ENCODE measurements around the gene PPP1R12B.
A peak's percentile ranks its signal among the peaks of the same experiment; 100 is the strongest.

Gene PPP1R12B

DNA sequence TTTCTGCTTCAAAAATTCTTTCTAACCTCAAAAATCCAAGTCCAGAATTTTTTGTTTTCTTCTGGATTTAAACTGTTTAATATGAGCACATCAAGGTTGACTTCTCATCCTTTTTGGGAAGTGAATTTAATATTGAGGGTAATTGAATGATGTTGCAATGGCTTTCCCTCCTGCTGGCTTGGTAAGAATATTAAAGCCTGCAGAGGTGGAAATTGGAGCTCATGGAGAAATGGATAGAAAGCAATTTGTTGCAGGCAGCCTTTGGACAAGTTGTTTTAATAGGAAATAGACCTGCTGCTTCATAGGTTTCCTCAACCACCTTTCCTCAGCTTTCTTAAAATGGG, 237.1 kb downstream of the PPP1R12B start:
- H3K27ac Mint-ChIP-seq = no peak overlapping the region
- peaks cover 61% of the 10 kb centered on the region for H3K4me1 Mint-ChIP-seq
- no peaks in the 10 kb centered on the region for H3K27me3 Mint-ChIP-seq (ENCODE audit: low read depth, poor library complexity)
- no peak overlapping the region for H3K4me3 Mint-ChIP-seq
- DNase-seq = no peak
- TF ChIP-seq, protein P1, sequence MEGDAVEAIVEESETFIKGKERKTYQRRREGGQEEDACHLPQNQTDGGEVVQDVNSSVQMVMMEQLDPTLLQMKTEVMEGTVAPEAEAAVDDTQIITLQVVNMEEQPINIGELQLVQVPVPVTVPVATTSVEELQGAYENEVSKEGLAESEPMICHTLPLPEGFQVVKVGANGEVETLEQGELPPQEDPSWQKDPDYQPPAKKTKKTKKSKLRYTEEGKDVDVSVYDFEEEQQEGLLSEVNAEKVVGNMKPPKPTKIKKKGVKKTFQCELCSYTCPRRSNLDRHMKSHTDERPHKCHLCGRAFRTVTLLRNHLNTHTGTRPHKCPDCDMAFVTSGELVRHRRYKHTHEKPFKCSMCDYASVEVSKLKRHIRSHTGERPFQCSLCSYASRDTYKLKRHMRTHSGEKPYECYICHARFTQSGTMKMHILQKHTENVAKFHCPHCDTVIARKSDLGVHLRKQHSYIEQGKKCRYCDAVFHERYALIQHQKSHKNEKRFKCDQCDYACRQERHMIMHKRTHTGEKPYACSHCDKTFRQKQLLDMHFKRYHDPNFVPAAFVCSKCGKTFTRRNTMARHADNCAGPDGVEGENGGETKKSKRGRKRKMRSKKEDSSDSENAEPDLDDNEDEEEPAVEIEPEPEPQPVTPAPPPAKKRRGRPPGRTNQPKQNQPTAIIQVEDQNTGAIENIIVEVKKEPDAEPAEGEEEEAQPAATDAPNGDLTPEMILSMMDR (IDR thresholded peaks at IDR 0.05) = no peak
- H3K9me3 Mint-ChIP-seq = no peaks in the 10 kb centered on the region
- H3K36me3 Mint-ChIP-seq (ENCODE audit: low read depth) = peaks cover 11% of the 10 kb centered on the region

DNA sequence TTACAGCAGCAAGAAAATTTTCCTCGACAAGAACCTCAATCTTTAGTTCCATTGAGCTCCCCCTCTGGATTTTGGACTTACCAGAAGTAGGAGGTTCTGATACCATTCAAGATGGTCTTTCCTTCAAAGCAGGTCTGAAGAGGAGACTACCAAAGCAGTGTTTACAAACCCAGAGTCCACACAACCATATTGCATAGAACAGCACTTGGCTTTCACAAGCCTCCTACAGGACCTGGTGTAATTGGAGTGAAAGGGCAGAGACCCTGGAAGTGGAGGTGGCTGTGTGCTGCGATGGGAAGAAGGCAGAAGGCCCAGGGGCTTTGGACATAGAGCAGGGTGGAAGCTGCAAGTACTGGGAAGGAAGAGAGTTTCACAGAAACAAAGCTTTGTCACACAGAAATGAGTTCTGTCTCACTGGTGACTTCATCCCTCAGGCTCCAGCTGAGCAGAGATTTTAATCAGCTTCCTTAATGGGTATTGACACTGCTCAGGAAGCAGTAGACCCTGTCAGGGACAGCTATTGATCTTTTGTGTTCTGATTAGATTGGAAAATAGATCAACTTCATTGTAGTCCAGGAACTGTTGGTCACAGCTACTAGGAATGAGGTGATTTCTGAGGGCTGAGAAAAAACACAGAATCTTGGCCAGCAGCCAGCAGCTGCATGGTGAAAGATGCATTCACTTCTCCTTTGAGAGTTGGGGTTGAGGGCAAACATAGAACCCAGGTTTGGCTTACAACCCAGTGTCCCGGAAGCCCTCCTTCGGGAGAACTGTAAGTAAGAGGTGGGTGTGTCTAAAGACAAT, 237.7 kb downstream of the PPP1R12B start:
- H3K9me3 Mint-ChIP-seq = no peaks in the 10 kb centered on the region
- peak overlapping the region; percentile 89 for H3K27ac Mint-ChIP-seq
- TF ChIP-seq, protein P1 (IDR thresholded peaks at IDR 0.05) = no peak
- no peak overlapping the region for H3K4me3 Mint-ChIP-seq
- H3K4me1 Mint-ChIP-seq = peaks cover 60% of the 10 kb centered on the region
- DNase-seq = no peak
- H3K27me3 Mint-ChIP-seq (ENCODE audit: low read depth, poor library complexity) = no peaks in the 10 kb centered on the region
- peaks cover 5% of the 10 kb centered on the region for H3K36me3 Mint-ChIP-seq (ENCODE audit: low read depth)

DNA sequence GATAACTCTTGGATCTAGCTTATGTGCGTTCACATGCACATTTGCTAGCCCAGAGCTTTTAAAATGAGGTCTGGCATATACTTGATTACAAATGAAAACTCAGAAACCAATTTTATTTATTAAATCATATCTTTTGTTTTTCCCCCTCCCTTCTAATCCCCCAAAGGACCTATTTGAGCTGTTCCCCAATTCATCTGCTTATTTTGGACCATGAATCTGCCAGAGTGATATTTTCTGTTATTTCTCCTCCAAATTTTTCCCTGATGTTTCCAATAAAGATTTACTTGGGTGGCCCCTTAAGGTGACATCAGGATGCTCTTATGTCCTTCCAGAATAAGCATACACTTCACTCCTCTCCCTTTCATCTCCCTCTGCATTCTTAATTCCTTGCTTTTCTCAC, 238.4 kb downstream of the PPP1R12B start:
- TF ChIP-seq, protein P1 (IDR thresholded peaks at IDR 0.05) = no peak
- no peak for DNase-seq
- Mint-ChIP-seq H3K27me3 (ENCODE audit: low read depth, poor library complexity) (peaks cover 2% of the 10 kb centered on the region), H3K27ac (no peak overlapping the region), H3K4me1 (peaks cover 63% of the 10 kb centered on the region), H3K36me3 (ENCODE audit: low read depth) (no peaks in the 10 kb centered on the region), H3K4me3 (no peak overlapping the region), H3K9me3 (no peaks in the 10 kb centered on the region)

DNA sequence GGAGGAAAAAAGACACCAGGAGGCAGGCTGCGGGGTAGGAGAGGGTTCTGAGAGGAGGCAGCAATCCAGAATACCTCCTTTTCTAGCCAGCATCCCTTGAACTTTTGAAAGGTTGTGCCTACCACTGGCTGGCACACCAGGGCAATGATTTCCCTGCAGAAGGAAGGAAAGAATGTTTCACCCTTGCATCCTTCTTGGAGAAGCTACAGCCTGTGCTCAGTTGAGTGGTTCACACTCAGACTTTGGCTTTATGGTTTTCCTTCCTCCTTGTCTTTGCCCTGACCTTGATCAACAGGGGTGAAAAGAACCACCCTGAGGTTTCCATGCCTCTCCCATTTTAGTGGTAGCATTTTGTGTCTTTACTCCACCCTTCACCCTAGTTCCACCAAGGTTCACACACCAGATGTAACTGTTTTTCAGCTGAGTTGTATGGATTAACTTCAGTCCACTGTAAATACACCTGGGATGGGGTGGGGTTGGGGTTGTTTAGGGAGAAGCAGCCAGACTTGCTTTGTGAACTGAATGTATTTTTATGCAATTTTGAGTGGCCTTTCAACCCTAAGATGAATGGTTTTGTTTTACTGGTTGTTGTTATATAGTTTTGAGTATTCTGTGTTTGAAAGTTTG, 239.5 kb downstream of the PPP1R12B start:
- Mint-ChIP-seq H3K27me3 (ENCODE audit: low read depth, poor library complexity) (peaks cover 2% of the 10 kb centered on the region), H3K27ac (no peak overlapping the region), H3K4me1 (peaks cover 59% of the 10 kb centered on the region), H3K9me3 (no peaks in the 10 kb centered on the region), H3K36me3 (ENCODE audit: low read depth) (no peaks in the 10 kb centered on the region), H3K4me3 (no peak overlapping the region)
- DNase-seq = no peak
- TF ChIP-seq, protein P1 (IDR thresholded peaks at IDR 0.05) = no peak

DNA sequence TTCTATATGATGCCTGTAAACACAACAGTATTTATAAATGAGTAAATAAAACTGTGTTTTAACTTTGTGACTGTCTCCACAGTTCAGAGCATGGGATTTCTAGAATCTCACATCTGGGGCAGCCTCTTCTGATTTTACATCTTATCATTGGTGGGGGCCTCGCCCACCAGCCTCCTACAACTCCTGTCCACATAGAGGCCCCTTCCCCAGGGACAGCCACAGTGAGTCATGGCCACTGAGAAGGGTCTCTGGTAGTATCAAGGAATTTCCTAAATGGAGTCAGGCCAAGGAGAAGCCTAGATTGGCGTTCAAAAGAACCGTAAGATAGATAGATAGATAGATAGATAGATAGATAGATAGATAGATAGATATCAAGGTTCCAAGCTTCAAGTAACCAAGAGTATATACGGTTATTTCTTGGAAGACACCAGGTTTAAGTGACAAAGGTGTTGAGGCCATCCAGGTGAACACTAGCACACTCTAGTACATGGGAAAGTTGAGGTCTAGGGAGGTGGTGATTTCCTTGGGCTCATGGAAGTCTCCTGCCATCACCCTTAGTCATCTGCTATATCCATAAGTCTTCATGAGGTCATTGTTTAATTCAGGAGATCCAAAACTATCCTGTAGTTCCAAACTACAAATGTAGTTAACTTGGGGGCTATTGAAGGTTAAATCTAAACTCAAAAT, 240.1 kb downstream of the PPP1R12B start:
- H3K9me3 Mint-ChIP-seq = no peaks in the 10 kb centered on the region
- TF ChIP-seq, protein P1 (IDR thresholded peaks at IDR 0.05) = no peak
- DNase-seq = no peak
- H3K4me3 Mint-ChIP-seq = no peak overlapping the region
- peak overlapping the region; percentile 98 for H3K27ac Mint-ChIP-seq
- peaks cover 59% of the 10 kb centered on the region for H3K4me1 Mint-ChIP-seq
- peaks cover 2% of the 10 kb centered on the region for H3K27me3 Mint-ChIP-seq (ENCODE audit: low read depth, poor library complexity)
- no peaks in the 10 kb centered on the region for H3K36me3 Mint-ChIP-seq (ENCODE audit: low read depth)
